AG10803 (cell line): Measurements from ENCODE around the gene MDM2.
"Not testable (repeated sequence)": the region's sequence is repeated elsewhere in the genome, so short reads cannot be mapped to it uniquely, and the experiment has no call there.

ENCODE experiments used
- DNase-seq: peaks from one replicate; pipeline ENCODE4 v3.0.0; 2010; ENCODE audit warnings: low read depth
- H3K4me3 ChIP-seq: 2 replicates; pipeline ENCODE4 v1.5.1; 2011; ENCODE audit warnings: mild to moderate bottlenecking, low read length, control low read depth
- CTCF ChIP-seq: conservative IDR thresholded peaks from 2 replicates; pipeline ENCODE4 v1.5.1; 2011; ENCODE audit warnings: mild to moderate bottlenecking, low read length, control low read depth, inconsistent platforms

MDM2 gene

GRCh38 chr12:68813242-68813593 is 5.2 kb downstream of the MDM2 start:
- no peak for TF ChIP-seq CTCF
- H3K4me3 ChIP-seq = peak overlapping the region; percentile 36
- no peak for DNase-seq

- no peak for TF ChIP-seq CTCF
- no peak overlapping the region for H3K4me3 ChIP-seq
- DNase-seq = no peak
These were observed 6.7 kb downstream of the MDM2 start for GRCh38 chr12:68814490-68815231.

- no peak for TF ChIP-seq CTCF
- H3K4me3 ChIP-seq = no peak overlapping the region
- DNase-seq = no peak
These were observed 7.4 kb downstream of the MDM2 start for GRCh38 chr12:68815232-68815927.

- TF ChIP-seq CTCF = no peak
- DNase-seq = no peak
- no peak overlapping the region for H3K4me3 ChIP-seq
These were observed 8.2 kb downstream of the MDM2 start for GRCh38 chr12:68815928-68816800.

GRCh38 chr12:68819481-68819880 is 11.5 kb downstream of the MDM2 start:
- DNase-seq, H3K4me3 ChIP-seq: not testable (repeated sequence)

GRCh38 chr12:68821357-68822188 is 13.6 kb downstream of the MDM2 start:
- H3K4me3 ChIP-seq = no peak overlapping the region
- no peak for TF ChIP-seq CTCF
- no peak for DNase-seq

DNA sequence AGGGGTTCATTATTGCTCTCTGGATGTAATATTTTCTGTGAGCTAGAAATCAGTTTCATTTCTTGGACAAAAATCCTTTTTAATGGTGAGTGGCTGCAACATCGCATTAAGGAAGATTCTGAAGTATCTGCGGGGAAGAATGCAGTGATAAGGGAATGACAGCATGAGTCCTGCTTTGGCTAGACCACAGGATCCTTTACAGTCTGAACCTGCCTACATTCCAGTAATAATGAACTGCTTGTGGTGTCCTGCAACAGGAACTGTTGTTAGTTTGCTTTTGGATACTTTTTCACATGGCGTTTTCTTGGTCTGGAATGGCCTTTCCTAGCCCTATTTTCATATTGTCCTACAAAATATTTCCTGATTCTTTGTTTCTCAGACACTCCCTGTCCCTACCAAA is 15.7 kb downstream of the MDM2 start:
- TF ChIP-seq CTCF = no peak
- no peak overlapping the region for H3K4me3 ChIP-seq
- no peak for DNase-seq
